Measurements from ENCODE around the gene XRCC4. TPM values are rescaled to one million over a fixed set of nuclear protein-coding genes. Genes with fewer than 3 reads are reported as not detected.

Gene XRCC4
- polyA plus RNA-seq, 1 donor (not counting 4 experiments of a cell fraction or from before 2014, with no cell fraction given), result 10.9 TPM

DNA sequence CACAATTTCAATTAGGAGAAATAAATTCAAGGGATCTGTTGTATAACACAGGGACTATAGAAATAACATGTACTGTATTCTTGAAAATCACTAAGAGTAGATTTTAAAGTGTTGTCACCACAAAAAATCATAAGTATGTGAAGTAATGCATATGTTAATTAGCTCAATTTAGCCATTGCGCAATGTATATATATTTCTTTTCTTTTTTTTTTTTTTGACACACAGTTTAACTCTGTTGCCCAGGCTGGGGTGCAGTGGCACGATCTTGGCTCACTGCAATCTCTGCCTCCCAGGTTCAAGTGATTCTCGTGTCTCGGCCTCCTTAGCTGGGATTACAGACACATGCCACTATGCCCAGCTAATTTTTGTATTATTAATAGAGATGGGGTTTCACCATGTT lies 70.2 kb downstream of the XRCC4 start:
- H3K4me2 ChIP-seq (ENCODE audit: control insufficient read depth, extremely low read depth, insufficient read depth, low read depth, low read length), result no peak overlapping the region
- H3K27ac ChIP-seq (ENCODE audit: control insufficient read depth, insufficient read depth, low read length), result no peak overlapping the region
- H3K9ac ChIP-seq (ENCODE audit: control insufficient read depth, extremely low read depth, insufficient read depth, low read length), result no peak overlapping the region
- H3K79me2 ChIP-seq (ENCODE audit: control insufficient read depth, insufficient read depth, low read length), result no peaks in the 10 kb centered on the region
- no peaks in the 10 kb centered on the region for H3K27me3 ChIP-seq (ENCODE audit: control insufficient read depth, extremely low read depth, insufficient read depth, low read length)
- H3K9me3 ChIP-seq (ENCODE audit: control insufficient read depth, low read depth, low read length), result no peaks in the 10 kb centered on the region
- H3K9me1 ChIP-seq (ENCODE audit: control insufficient read depth, extremely low read depth, insufficient read depth, low read length), result no peaks in the 10 kb centered on the region
- no peak overlapping the region for H3K4me3 ChIP-seq (ENCODE audit: control insufficient read depth in 2 of 3, extremely low read depth in 1 of 3, insufficient read depth in 2 of 3, low read depth in 1 of 3, low read length in 3 of 3)
- no peak overlapping the region for H2AFZ ChIP-seq (ENCODE audit: control insufficient read depth, low read length)
- DNase-seq (ENCODE audit: low read depth, low spot score) (no peak), FAIRE-seq (no peak)
- no peaks in the 10 kb centered on the region for H3K36me3 ChIP-seq (ENCODE audit: control insufficient read depth in 2 of 2, extremely low read depth in 1 of 2, insufficient read depth in 2 of 2, low read length in 2 of 2)
- no peaks in the 10 kb centered on the region for H3K4me1 ChIP-seq (ENCODE audit: control insufficient read depth, extremely low read depth, insufficient read depth, low read length)
- no peaks in the 10 kb centered on the region for H4K20me1 ChIP-seq (ENCODE audit: control insufficient read depth, extremely low read depth, insufficient read depth, low read length)
- TF ChIP-seq, protein P1, sequence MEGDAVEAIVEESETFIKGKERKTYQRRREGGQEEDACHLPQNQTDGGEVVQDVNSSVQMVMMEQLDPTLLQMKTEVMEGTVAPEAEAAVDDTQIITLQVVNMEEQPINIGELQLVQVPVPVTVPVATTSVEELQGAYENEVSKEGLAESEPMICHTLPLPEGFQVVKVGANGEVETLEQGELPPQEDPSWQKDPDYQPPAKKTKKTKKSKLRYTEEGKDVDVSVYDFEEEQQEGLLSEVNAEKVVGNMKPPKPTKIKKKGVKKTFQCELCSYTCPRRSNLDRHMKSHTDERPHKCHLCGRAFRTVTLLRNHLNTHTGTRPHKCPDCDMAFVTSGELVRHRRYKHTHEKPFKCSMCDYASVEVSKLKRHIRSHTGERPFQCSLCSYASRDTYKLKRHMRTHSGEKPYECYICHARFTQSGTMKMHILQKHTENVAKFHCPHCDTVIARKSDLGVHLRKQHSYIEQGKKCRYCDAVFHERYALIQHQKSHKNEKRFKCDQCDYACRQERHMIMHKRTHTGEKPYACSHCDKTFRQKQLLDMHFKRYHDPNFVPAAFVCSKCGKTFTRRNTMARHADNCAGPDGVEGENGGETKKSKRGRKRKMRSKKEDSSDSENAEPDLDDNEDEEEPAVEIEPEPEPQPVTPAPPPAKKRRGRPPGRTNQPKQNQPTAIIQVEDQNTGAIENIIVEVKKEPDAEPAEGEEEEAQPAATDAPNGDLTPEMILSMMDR (optimal IDR thresholded peaks at IDR 0.05 in 1 of 3, IDR thresholded peaks at IDR 0.05 in 1 of 3, conservative IDR thresholded peaks at IDR 0.05 in 1 of 3; ENCODE audit: extremely low read depth in 1 of 3, insufficient read depth in 2 of 3, low read length in 3 of 3), result no peak
- no peak for TF ChIP-seq EZH2 (IDR thresholded peaks at IDR 0.05; ENCODE audit: low read length)
- dilution Hi-C loops (cut with MboI; ENCODE audit: extremely low pct_ligation_motif_present, low sequenced_read_pairs), result no loop called here

DNA sequence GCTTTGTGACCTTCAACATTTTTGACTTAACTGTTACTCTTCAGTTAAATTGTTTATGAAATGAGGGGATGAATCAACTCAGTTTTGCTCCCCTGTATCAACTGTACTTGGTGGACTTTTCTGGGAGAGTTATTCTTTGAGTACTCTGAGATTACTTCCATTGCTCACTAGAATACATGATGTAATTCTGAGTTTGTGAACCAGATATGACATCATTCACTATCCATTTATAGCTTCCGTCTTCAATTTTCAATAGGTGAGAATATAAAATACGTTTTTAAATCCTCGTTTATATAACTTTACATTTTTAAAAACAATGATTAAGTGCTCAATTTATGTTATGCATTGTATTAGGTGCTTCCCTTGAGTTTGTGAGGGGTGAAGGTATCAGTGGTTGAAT lies 71.0 kb downstream of the XRCC4 start:
- dilution Hi-C loops (cut with MboI; ENCODE audit: extremely low pct_ligation_motif_present, low sequenced_read_pairs), result no loop called here
- Histone ChIP-seq H3K79me2 (ENCODE audit: control insufficient read depth, insufficient read depth, low read length) (no peaks in the 10 kb centered on the region), H3K27me3 (ENCODE audit: control insufficient read depth, extremely low read depth, insufficient read depth, low read length) (no peaks in the 10 kb centered on the region), H3K36me3 (ENCODE audit: control insufficient read depth in 2 of 2, extremely low read depth in 1 of 2, insufficient read depth in 2 of 2, low read length in 2 of 2) (no peaks in the 10 kb centered on the region), H3K4me3 (ENCODE audit: control insufficient read depth in 2 of 3, extremely low read depth in 1 of 3, insufficient read depth in 2 of 3, low read depth in 1 of 3, low read length in 3 of 3) (no peak overlapping the region), H3K4me2 (ENCODE audit: control insufficient read depth, extremely low read depth, insufficient read depth, low read depth, low read length) (no peak overlapping the region), H3K4me1 (ENCODE audit: control insufficient read depth, extremely low read depth, insufficient read depth, low read length) (no peaks in the 10 kb centered on the region), H3K9ac (ENCODE audit: control insufficient read depth, extremely low read depth, insufficient read depth, low read length) (no peak overlapping the region), H2AFZ (ENCODE audit: control insufficient read depth, low read length) (no peak overlapping the region), H3K9me3 (ENCODE audit: control insufficient read depth, low read depth, low read length) (no peaks in the 10 kb centered on the region), H4K20me1 (ENCODE audit: control insufficient read depth, extremely low read depth, insufficient read depth, low read length) (no peaks in the 10 kb centered on the region), H3K27ac (ENCODE audit: control insufficient read depth, insufficient read depth, low read length) (no peak overlapping the region), H3K9me1 (ENCODE audit: control insufficient read depth, extremely low read depth, insufficient read depth, low read length) (no peaks in the 10 kb centered on the region)
- FAIRE-seq (no peak), DNase-seq (ENCODE audit: low read depth, low spot score) (no peak)
- TF ChIP-seq, protein P1 (optimal IDR thresholded peaks at IDR 0.05 in 1 of 3, IDR thresholded peaks at IDR 0.05 in 1 of 3, conservative IDR thresholded peaks at IDR 0.05 in 1 of 3; ENCODE audit: extremely low read depth in 1 of 3, insufficient read depth in 2 of 3, low read length in 3 of 3), result no peak
- TF ChIP-seq EZH2 (IDR thresholded peaks at IDR 0.05; ENCODE audit: low read length), result no peak

All from keratinocyte (primary cell).